Right atrium auricular region (tissue), 2 donors: Measurements from ENCODE around the gene RPL22. TPM values are rescaled to one million over a fixed set of nuclear protein-coding genes. Genes with fewer than 3 reads are reported as not detected.
A peak's percentile ranks its signal among the peaks of the same experiment; 100 is the strongest.
"Not testable (repeated sequence)": the region's sequence is repeated elsewhere in the genome, so short reads cannot be mapped to it uniquely, and the experiment has no call there.

Experiments used
- DNase-seq: peaks from one replicate; pipeline ENCODE4 v3.0.0-alpha.2; 2019; ENCODE audit warnings: low spot score
- H3K27ac ChIP-seq, 2 donors: fragments of 200-600 bp; sonication (generic); 1 replicate in 1 of 2; 2 replicates in 1 of 2; pipeline ENCODE4 v1.5.1; 2016 to 2019
- H3K27me3 ChIP-seq, 2 donors: fragments of 200-600 bp; sonication (generic); one replicate each; pipeline versions ENCODE4 v1.5.1 to v1.6.0; 2017 to 2019
- H3K36me3 ChIP-seq: fragments of 200-600 bp; sonication (generic); one replicate; pipeline ENCODE4 v1.5.1; 2016
- H3K4me1 ChIP-seq, 2 donors: fragments of 200-600 bp; sonication (generic); one replicate each; pipeline versions ENCODE4 v1.5.1 to v1.6.0; 2017 to 2019
- H3K4me3 ChIP-seq, 2 donors: fragments of 200-600 bp; sonication (generic); 1 replicate in 1 of 2; 2 replicates in 1 of 2; pipeline ENCODE4 v1.5.1; 2017 to 2019; ENCODE audit warnings: mild to moderate bottlenecking in 1 of 2, moderate library complexity in 1 of 2
- H3K9me3 ChIP-seq, 2 donors: fragments of 200-600 bp; sonication (generic); one replicate each; pipeline ENCODE4 v1.5.1; 2019
- total RNA-seq, 2 donors: library from RNA; depleted of rRNA; stranded (reverse); fragments of >200 nt; gene quantifications; one replicate each; pipeline ENCODE4 v1.1.0, GENCODE V29; 2016
- TF ChIP-seq, protein P1 (sequence below), 2 donors: fragments of 200-600 bp; sonication (generic); IDR thresholded peaks; one replicate each; pipeline ENCODE4 v1.5.1; 2019; ENCODE audit warnings: antibody characterized with exemption in 2 of 2

RPL22 gene
- total RNA-seq, 2 donors from 2014 or later, result 75.4 to 115 TPM

DNA sequence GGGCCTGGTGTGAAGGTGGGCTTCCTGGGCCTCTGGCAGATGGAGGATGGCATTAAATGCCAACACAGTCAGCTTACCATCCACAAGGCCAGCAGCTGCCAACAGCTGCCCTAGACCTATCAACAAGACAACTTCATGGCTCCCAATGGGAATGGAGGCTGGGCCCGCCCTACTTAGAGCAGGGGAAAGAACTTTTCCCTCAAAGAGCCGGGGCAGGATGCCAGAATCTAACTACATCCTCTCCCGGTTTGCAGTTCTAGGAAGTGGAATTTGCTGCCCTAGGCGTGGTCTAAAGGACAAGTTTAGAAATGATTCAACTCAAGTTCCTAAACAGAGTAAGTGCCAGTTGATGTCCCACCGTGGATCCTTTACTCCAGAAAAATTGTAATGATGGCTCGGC, 23.2 kb upstream of the RPL22 start:
- TF ChIP-seq, protein P1, sequence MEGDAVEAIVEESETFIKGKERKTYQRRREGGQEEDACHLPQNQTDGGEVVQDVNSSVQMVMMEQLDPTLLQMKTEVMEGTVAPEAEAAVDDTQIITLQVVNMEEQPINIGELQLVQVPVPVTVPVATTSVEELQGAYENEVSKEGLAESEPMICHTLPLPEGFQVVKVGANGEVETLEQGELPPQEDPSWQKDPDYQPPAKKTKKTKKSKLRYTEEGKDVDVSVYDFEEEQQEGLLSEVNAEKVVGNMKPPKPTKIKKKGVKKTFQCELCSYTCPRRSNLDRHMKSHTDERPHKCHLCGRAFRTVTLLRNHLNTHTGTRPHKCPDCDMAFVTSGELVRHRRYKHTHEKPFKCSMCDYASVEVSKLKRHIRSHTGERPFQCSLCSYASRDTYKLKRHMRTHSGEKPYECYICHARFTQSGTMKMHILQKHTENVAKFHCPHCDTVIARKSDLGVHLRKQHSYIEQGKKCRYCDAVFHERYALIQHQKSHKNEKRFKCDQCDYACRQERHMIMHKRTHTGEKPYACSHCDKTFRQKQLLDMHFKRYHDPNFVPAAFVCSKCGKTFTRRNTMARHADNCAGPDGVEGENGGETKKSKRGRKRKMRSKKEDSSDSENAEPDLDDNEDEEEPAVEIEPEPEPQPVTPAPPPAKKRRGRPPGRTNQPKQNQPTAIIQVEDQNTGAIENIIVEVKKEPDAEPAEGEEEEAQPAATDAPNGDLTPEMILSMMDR (IDR thresholded peaks at IDR 0.05), result no peak
- peaks cover 0 to 41% of the 10 kb centered on the region in 2 donors for H3K4me1 ChIP-seq
- peaks cover 48% of the 10 kb centered on the region for H3K36me3 ChIP-seq
- no peaks in the 10 kb centered on the region for H3K9me3 ChIP-seq
- H3K27me3 ChIP-seq, result no peaks in the 10 kb centered on the region
- peak overlapping the region; percentile 70 to 80 for H3K27ac ChIP-seq
- peak; percentile 81 for DNase-seq
- no peak overlapping the region for H3K4me3 ChIP-seq

DNA sequence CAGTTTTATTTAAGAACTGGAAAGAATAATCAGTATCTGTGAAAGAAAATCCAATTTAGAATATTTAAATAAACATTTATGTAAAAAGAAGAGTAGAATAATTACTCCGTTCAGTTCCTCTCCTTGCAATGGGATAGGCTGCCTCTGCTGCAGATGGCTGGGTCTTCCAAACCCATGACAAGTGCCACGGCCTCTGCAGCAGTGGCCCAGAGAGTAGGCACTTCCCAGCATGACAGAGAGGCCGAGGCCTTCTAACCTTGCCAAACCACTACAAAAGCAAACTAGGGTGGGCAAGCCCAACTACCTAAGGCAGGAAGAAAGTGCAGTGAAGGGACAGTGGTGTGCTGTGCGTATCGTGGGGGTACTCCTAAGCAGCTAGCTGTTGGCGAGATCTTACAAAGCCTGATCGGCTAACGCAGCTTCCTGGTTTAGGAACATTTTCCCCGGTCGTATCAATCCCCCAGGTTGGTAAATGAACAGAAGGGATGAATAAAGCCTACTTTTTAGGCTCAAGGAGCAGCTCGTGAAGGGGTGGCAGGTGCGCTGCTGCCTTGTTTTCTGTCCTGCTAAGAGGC, 21.9 kb upstream of the RPL22 start:
- Histone ChIP-seq H3K4me3 (no peak overlapping the region), H3K27ac (no peak overlapping the region), H3K36me3 (peaks cover 35% of the 10 kb centered on the region), H3K4me1 (peaks cover 0 to 41% of the 10 kb centered on the region in 2 donors), H3K27me3 (no peaks in the 10 kb centered on the region), H3K9me3 (no peaks in the 10 kb centered on the region)
- no peak for DNase-seq
- TF ChIP-seq, protein P1 (IDR thresholded peaks at IDR 0.05), result no peak

DNA sequence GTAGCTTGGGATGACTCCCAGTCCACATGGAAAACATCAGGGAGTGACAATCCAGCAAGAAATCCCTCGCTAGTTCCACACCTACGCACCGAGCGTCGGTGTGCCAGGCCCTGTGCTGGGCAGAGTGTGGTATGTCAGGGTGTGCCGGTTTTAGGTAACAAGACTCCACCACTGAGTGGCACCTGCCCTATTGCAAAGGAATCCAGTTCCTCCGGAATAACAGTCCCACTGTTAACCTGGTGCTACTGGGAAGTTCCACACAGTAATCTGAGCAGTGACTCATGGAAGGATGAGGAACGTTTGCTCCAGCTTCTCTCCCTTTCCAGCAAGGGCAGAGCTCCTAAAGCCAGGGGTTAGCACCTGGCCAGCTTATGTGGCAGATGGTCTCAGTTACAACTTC, 20.8 kb upstream of the RPL22 start:
- H3K27ac ChIP-seq, result no peak overlapping the region
- no peak for DNase-seq

DNA sequence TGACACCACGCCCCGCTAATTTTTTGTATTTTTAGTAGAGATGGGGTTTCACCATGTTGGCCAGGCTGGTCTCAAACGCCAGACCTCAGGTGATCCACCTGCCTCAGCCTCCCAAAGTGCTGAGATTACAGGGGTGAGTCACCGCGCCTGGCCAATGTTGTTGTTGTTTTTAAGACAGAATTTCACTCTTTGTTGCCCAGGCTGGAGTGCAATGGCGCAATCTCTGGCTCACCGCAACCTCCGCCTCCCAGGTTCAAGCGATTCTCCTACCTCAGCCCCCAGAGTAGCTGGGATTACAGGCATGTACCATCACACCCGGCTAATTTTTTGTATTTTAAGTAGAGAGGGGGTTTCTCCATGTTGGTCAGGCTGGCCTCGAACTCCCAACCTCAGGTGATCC, 20.2 kb upstream of the RPL22 start:
- Histone ChIP-seq H3K4me1 (peaks cover 0 to 28% of the 10 kb centered on the region in 2 donors), H3K36me3 (peaks cover 35% of the 10 kb centered on the region)
- not testable (repeated sequence) for H3K27ac ChIP-seq, H3K27me3 ChIP-seq, DNase-seq, H3K9me3 ChIP-seq, H3K4me3 ChIP-seq

More for the DNA sequence above, 20.8 kb upstream of the RPL22 start:
- Histone ChIP-seq H3K4me3 (no peak overlapping the region), H3K4me1 (peaks cover 0 to 34% of the 10 kb centered on the region in 2 donors), H3K27me3 (no peaks in the 10 kb centered on the region), H3K9me3 (no peaks in the 10 kb centered on the region), H3K36me3 (peaks cover 40% of the 10 kb centered on the region)
- TF ChIP-seq, protein P1 (IDR thresholded peaks at IDR 0.05), result no peak

- Histone ChIP-seq H3K27me3 (no peaks in the 10 kb centered on the region), H3K4me1 (peaks cover 0 to 17% of the 10 kb centered on the region in 2 donors), H3K9me3 (no peaks in the 10 kb centered on the region), H3K27ac (no peak overlapping the region), H3K4me3 (no peak overlapping the region), H3K36me3 (peaks cover 24% of the 10 kb centered on the region)
- TF ChIP-seq, protein P1 (IDR thresholded peaks at IDR 0.05), result no peak
- DNase-seq, result no peak
Observed at GRCh38 chr1:6218375-6219164, 19.2 kb upstream of the RPL22 start.

- Histone ChIP-seq H3K4me3 (no peak overlapping the region), H3K27ac (no peak overlapping the region), H3K9me3 (no peaks in the 10 kb centered on the region), H3K36me3 (peaks cover 28% of the 10 kb centered on the region), H3K4me1 (peaks cover 0 to 23% of the 10 kb centered on the region in 2 donors), H3K27me3 (no peaks in the 10 kb centered on the region)
- no peak for DNase-seq
- TF ChIP-seq, protein P1 (IDR thresholded peaks at IDR 0.05), result no peak
Observed at GRCh38 chr1:6212193-6212959, 13.0 kb upstream of the RPL22 start.
